ENCODE data around the gene PSMD13. TPM values are rescaled to one million over a fixed set of nuclear protein-coding genes. Genes with fewer than 3 reads are reported as not detected.

The PSMD13 gene
- total RNA-seq, 4 donors from 2014 or later: 64.7 to 111 (median 77.7) TPM

DNA sequence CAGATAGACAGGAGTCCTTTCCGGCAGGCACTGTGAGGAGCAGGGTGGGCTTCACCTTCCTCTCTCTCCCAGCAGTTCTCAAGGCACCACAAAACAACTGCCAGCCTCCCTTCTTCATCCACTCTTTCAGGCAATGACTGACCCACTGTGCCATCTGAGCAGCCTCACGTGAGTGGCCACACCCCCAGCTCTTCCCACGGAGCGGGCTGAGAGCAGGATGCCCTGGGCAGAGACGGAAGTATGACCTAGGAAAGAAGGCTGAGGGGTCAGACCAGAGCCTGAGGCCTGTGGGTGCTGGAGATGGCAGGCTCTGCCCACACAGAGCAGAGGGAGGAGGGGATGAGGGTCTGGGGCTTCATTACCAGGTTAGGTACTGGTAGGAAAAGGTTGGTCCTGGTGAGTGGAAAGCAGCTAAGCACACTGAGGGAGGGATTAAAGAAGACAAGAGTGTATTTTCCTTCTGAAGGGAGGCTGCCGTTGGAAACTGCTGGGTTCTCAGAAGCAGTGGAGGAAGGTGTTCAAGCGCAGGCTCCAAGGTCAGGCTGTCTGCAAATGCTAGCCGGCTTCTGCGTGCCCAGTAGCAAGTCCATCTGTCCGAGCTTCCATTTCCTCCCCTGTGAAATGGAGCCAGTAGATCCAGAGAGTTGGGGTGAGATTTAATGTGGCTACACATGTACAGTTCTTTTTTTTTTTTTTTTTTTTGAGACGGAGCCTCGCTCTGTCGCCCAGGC lies 46.0 kb downstream of the PSMD13 start:
- H3K36me3 ChIP-seq: no peaks in the 10 kb centered on the region
- no peak overlapping the region for H3K4me3 ChIP-seq (replicated peaks in 1 of 3)
- H3K27ac ChIP-seq: no peak overlapping the region
- intact Hi-C loops (cut with DNase I): loop anchor here (10.0 kb wide), 1 partner anchor 78 kb away; the partner anchor contains the start of genes BET1L and RIC8A
- peaks cover 6 to 32% of the 10 kb centered on the region in 2 donors for H3K4me1 ChIP-seq
- TF ChIP-seq POLR2A (IDR thresholded peaks at IDR 0.05): no peak
- TF ChIP-seq, protein P1, sequence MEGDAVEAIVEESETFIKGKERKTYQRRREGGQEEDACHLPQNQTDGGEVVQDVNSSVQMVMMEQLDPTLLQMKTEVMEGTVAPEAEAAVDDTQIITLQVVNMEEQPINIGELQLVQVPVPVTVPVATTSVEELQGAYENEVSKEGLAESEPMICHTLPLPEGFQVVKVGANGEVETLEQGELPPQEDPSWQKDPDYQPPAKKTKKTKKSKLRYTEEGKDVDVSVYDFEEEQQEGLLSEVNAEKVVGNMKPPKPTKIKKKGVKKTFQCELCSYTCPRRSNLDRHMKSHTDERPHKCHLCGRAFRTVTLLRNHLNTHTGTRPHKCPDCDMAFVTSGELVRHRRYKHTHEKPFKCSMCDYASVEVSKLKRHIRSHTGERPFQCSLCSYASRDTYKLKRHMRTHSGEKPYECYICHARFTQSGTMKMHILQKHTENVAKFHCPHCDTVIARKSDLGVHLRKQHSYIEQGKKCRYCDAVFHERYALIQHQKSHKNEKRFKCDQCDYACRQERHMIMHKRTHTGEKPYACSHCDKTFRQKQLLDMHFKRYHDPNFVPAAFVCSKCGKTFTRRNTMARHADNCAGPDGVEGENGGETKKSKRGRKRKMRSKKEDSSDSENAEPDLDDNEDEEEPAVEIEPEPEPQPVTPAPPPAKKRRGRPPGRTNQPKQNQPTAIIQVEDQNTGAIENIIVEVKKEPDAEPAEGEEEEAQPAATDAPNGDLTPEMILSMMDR (IDR thresholded peaks at IDR 0.05): no peak
- peaks cover 28% of the 10 kb centered on the region for H3K27me3 ChIP-seq
- no peak for DNase-seq
- 62 to 63% methylated on average over 13 of the region's 13 CpGs for WGBS, 2 donors
- H3K9me3 ChIP-seq: no peaks in the 10 kb centered on the region

DNA sequence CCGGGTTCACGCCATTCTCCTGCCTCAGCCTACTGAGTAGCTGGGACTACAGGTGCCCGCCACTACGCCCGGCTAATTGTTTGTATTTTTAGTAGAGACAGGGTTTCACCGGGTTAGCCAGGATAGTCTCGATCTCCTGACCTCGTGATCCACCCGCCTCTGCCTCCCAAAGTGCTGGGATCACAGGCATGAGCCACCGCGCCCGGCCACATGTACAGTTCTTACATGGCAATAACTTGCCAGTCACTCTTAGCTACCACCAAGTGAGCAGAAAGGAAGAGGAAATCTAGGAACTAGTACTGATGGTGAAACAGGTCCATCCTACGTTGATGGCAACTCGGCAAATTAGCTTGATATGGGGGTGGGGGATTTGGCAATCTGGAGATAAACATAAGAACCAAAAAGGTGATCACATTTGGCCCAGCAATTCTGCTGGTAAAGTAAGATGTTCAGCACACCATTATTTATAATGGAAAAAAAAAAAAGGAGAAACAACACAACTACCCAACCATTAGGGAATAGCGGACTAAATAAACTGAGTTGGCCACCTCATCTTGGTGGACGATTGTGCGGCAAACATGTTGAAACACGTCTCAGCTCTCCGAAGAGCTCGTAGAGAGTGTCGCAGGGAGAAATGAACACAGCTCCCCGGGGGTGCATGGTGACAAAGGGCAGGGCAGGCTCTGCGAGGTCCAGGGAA lies 46.8 kb downstream of the PSMD13 start:
- H3K27me3 ChIP-seq: peaks cover 28% of the 10 kb centered on the region
- WGBS, 2 donors: 85 to 89% methylated on average over 23 of the region's 23 CpGs

DNA sequence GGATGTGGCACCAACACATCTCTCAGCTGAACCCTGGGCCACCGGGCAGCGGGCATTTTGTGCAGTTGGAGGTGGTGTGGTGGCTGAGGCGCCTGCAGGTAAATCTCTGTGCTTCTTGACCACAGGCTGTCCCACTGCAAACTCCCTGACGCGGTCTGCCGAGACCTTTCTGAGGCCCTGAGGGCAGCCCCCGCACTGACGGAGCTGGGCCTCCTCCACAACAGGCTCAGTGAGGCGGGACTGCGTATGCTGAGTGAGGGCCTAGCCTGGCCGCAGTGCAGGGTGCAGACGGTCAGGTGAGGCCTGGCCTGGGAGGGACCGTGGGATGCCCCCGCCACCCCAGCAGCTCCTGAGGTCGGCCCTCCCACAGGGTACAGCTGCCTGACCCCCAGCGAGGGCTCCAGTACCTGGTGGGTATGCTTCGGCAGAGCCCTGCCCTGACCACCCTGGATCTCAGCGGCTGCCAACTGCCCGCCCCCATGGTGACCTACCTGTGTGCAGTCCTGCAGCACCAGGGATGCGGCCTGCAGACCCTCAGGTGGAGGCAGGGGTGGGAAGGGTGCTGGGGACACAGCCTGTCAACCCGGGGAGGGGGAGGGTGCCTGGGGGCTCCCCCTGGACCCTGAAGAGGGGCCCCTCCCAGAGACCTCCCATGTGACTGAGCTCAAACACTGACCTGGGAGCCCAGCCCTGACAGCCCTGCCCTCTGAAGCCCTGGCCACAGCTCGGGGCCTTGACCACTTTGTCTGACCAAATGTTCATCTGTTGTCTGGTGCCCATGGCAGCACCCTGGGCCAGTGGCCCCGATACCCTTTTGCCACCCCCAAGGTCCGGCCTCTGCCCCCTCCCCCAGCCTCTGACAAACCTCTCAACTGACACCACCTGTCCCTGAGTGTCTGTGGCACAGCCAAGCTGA lies 47.6 kb downstream of the PSMD13 start:
- no peak for DNase-seq
- TF ChIP-seq, protein P1 (IDR thresholded peaks at IDR 0.05): no peak
- no peak for TF ChIP-seq POLR2A (IDR thresholded peaks at IDR 0.05)
- WGBS, 2 donors: 75 to 82% methylated on average over 5 to 12 of the region's 24 CpGs
- peaks cover 14 to 33% of the 10 kb centered on the region in 2 donors for H3K4me1 ChIP-seq
- peaks cover 23% of the 10 kb centered on the region for H3K27me3 ChIP-seq
- H3K9me3 ChIP-seq: no peaks in the 10 kb centered on the region
- no peak overlapping the region for H3K27ac ChIP-seq
- no peak overlapping the region for H3K4me3 ChIP-seq (replicated peaks in 1 of 3)
- intact Hi-C loops (cut with DNase I): loop anchor here (10.0 kb wide), 1 partner anchor 80 kb away; the partner anchor contains the start of genes BET1L and RIC8A
- H3K36me3 ChIP-seq: no peaks in the 10 kb centered on the region

More for the DNA sequence above, 46.8 kb downstream of the PSMD13 start:
- Histone ChIP-seq H3K36me3 (no peaks in the 10 kb centered on the region), H3K27ac (no peak overlapping the region), H3K9me3 (no peaks in the 10 kb centered on the region), H3K4me1 (peaks cover 12 to 38% of the 10 kb centered on the region in 2 donors), H3K4me3 (replicated peaks in 1 of 3) (no peak overlapping the region)
- TF ChIP-seq POLR2A (IDR thresholded peaks at IDR 0.05): no peak
- TF ChIP-seq, protein P1 (IDR thresholded peaks at IDR 0.05): no peak
- intact Hi-C loops (cut with DNase I): loop anchor here (10.0 kb wide), 1 partner anchor 79 kb away; the partner anchor contains the start of genes BET1L and RIC8A
- DNase-seq: no peak

DNA sequence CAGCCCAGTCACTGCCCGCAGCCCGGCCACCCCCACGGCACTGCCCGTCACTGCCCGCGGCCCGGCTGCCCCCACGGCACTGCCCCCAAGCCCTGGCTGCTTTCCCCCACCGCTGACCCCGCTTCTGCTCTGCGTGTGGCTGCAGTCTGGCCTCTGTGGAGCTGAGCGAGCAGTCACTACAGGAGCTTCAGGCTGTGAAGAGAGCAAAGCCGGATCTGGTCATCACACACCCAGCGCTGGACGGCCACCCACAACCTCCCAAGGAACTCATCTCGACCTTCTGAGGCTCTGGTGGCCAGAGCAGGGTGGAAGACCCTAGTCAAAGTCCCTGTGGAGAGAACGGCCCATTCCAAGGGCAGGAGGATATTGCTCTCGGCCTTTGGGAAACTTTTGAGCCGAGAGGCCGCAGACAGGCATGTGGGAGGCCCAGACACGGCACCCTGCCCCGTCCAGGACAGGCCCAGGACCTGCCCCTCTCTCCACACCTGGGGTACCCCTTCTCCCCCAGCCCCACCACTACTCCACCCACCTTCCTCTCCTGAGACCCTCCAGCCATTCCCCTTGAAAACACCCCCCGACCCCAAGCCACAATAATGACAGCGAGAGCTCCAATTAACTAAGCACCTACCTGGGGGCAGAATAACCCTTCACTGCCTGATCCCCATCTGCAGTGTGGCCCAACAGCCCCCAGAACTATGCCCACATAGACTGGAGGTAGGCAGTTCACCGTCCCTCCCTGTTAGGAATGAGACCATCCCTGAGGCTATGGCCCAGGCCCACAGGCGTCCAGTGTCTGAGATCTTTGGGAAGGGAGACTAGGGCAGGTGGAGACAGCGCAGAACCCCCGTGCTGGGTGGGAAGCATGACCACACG lies 48.5 kb downstream of the PSMD13 start:
- Histone ChIP-seq H3K4me3 (replicated peaks in 1 of 3) (no peak overlapping the region), H3K4me1 (peaks cover 18 to 32% of the 10 kb centered on the region in 2 donors), H3K9me3 (no peaks in the 10 kb centered on the region), H3K27me3 (peaks cover 14% of the 10 kb centered on the region), H3K27ac (no peak overlapping the region), H3K36me3 (no peaks in the 10 kb centered on the region)
- DNase-seq: no peak
- intact Hi-C loops (cut with DNase I): loop anchor here (10.0 kb wide), 1 partner anchor 80 kb away; the partner anchor contains the start of genes BET1L and RIC8A
- TF ChIP-seq, protein P1 (IDR thresholded peaks at IDR 0.05): no peak
- no peak for TF ChIP-seq POLR2A (IDR thresholded peaks at IDR 0.05)
- WGBS, 2 donors: 81 to 86% methylated on average over 17 to 29 of the region's 29 CpGs
